Prostate gland (tissue), 2 donors: ENCODE results near the gene DOCK10.

Experiments
- POLR2A ChIP-seq: fragments of 450-650 bp; IDR thresholded peaks from one replicate; pipeline ENCODE4 v1.6.1; 2016; ENCODE audit warnings: antibody characterized with exemption, mild to moderate bottlenecking
- POLR2AphosphoS5 ChIP-seq: sonication (generic); formaldehyde crosslinking; IDR thresholded peaks from one replicate; pipeline ENCODE4 v1.6.1; 2017; ENCODE audit warnings: antibody characterized with exemption
- TF ChIP-seq, protein P1 (sequence below), 4 experiments: fragments of 200-600 bp in 2 of 4; fragments of 450-650 bp in 2 of 4; sonication (generic) in 2 of 4; IDR thresholded peaks; 1 replicate in 3 of 4; 2 replicates in 1 of 4; pipeline ENCODE4 v1.5.1; 2016 to 2019; ENCODE audit warnings: antibody characterized with exemption in 4 of 4, mild to moderate bottlenecking in 2 of 4, moderate library complexity in 2 of 4

GRCh38 chr2:224837558-224837957, 204.7 kb downstream of the DOCK10 start:
- TF ChIP-seq, protein P1, sequence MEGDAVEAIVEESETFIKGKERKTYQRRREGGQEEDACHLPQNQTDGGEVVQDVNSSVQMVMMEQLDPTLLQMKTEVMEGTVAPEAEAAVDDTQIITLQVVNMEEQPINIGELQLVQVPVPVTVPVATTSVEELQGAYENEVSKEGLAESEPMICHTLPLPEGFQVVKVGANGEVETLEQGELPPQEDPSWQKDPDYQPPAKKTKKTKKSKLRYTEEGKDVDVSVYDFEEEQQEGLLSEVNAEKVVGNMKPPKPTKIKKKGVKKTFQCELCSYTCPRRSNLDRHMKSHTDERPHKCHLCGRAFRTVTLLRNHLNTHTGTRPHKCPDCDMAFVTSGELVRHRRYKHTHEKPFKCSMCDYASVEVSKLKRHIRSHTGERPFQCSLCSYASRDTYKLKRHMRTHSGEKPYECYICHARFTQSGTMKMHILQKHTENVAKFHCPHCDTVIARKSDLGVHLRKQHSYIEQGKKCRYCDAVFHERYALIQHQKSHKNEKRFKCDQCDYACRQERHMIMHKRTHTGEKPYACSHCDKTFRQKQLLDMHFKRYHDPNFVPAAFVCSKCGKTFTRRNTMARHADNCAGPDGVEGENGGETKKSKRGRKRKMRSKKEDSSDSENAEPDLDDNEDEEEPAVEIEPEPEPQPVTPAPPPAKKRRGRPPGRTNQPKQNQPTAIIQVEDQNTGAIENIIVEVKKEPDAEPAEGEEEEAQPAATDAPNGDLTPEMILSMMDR (IDR thresholded peaks at IDR 0.05): no peak
- TF ChIP-seq POLR2A: no peak
- TF ChIP-seq POLR2AphosphoS5: no peak
